ENCODE data around the gene FAM20A.
"Not testable (repeated sequence)": the region's sequence is repeated elsewhere in the genome, so short reads cannot be mapped to it uniquely, and the experiment has no call there.

The FAM20A gene

DNA sequence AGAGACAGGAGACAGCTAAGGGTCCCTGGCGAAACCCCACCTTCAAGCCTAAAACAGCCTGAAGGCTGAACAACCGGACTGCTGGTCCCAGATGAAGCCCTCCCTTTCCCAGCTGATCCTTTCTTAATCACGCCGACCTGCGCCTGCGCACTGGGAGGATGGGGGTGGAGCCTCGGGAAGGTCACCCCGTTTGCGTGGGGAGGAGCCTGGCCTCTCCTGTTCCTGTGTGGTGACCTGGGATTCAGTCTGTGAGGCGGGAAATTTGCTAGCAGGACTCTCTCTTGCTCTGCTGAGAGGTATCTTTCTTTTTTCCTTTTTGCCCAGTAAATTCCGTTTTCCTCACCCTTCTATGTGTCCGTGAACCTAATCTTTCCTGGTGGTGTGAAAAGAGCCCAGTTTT, 9.6 kb downstream of the FAM20A start:
- H2AFZ ChIP-seq (ENCODE audit: low read length, unreplicated experiment) = no peak overlapping the region
- no peaks in the 10 kb centered on the region for H3K4me1 ChIP-seq (ENCODE audit: control insufficient read depth, insufficient read depth, low read length, unreplicated experiment)
- H3K27me3 ChIP-seq (ENCODE audit: insufficient read depth, low read length) = no peaks in the 10 kb centered on the region
- no peak overlapping the region for H3K27ac ChIP-seq (ENCODE audit: low read depth, low read length)
- peak overlapping the region; percentile 63 for H3K4me3 ChIP-seq (ENCODE audit: low read depth, low read length)
- no peaks in the 10 kb centered on the region for H3K36me3 ChIP-seq (ENCODE audit: insufficient read depth, low read length)
- no peaks in the 10 kb centered on the region for H3K79me2 ChIP-seq (ENCODE audit: control insufficient read depth, insufficient read depth, low read length, unreplicated experiment)

- H2AFZ ChIP-seq (ENCODE audit: low read length, unreplicated experiment) = no peak overlapping the region
- no peaks in the 10 kb centered on the region for H3K36me3 ChIP-seq (ENCODE audit: insufficient read depth, low read length)
- no peak overlapping the region for H3K4me3 ChIP-seq (ENCODE audit: low read depth, low read length)
- no peak overlapping the region for H3K27ac ChIP-seq (ENCODE audit: low read depth, low read length)
- no peaks in the 10 kb centered on the region for H3K79me2 ChIP-seq (ENCODE audit: control insufficient read depth, insufficient read depth, low read length, unreplicated experiment)
- no peaks in the 10 kb centered on the region for H3K27me3 ChIP-seq (ENCODE audit: insufficient read depth, low read length)
- no peaks in the 10 kb centered on the region for H3K4me1 ChIP-seq (ENCODE audit: control insufficient read depth, insufficient read depth, low read length, unreplicated experiment)
Observed at GRCh38 chr17:68589086-68589485, 12.1 kb downstream of the FAM20A start.

- H3K79me2 ChIP-seq (ENCODE audit: control insufficient read depth, insufficient read depth, low read length, unreplicated experiment) = no peaks in the 10 kb centered on the region
- H2AFZ ChIP-seq (ENCODE audit: low read length, unreplicated experiment) = no peak overlapping the region
- no peaks in the 10 kb centered on the region for H3K27me3 ChIP-seq (ENCODE audit: insufficient read depth, low read length)
- H3K36me3 ChIP-seq (ENCODE audit: insufficient read depth, low read length) = no peaks in the 10 kb centered on the region
- no peak overlapping the region for H3K4me3 ChIP-seq (ENCODE audit: low read depth, low read length)
- no peak overlapping the region for H3K27ac ChIP-seq (ENCODE audit: low read depth, low read length)
- no peaks in the 10 kb centered on the region for H3K4me1 ChIP-seq (ENCODE audit: control insufficient read depth, insufficient read depth, low read length, unreplicated experiment)
Observed at GRCh38 chr17:68588362-68588761, 12.8 kb downstream of the FAM20A start.

DNA sequence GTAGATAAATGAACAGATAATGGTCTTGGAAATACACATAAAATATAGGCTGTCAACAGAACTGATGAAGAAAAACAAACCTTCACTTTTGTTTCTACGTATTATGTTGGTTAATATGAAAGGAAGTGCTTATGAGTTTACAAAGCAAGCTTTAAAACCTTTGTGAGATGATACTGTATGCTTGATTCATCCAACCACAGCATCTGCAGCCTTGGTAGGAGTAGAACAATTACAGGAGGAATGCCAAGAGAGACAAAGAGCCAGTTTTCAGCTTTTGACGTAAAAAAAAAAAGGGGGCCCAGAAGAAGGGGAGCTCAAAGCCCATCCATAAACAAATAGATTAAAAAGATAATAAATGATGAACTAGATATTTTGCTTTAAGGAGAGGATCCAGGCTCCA, 13.3 kb downstream of the FAM20A start:
- Histone ChIP-seq H3K36me3 (ENCODE audit: insufficient read depth, low read length) (no peaks in the 10 kb centered on the region), H3K4me1 (ENCODE audit: control insufficient read depth, insufficient read depth, low read length, unreplicated experiment) (no peaks in the 10 kb centered on the region), H3K27me3 (ENCODE audit: insufficient read depth, low read length) (no peaks in the 10 kb centered on the region), H2AFZ (ENCODE audit: low read length, unreplicated experiment) (no peak overlapping the region), H3K27ac (ENCODE audit: low read depth, low read length) (no peak overlapping the region), H3K79me2 (ENCODE audit: control insufficient read depth, insufficient read depth, low read length, unreplicated experiment) (no peaks in the 10 kb centered on the region), H3K4me3 (ENCODE audit: low read depth, low read length) (no peak overlapping the region)

DNA sequence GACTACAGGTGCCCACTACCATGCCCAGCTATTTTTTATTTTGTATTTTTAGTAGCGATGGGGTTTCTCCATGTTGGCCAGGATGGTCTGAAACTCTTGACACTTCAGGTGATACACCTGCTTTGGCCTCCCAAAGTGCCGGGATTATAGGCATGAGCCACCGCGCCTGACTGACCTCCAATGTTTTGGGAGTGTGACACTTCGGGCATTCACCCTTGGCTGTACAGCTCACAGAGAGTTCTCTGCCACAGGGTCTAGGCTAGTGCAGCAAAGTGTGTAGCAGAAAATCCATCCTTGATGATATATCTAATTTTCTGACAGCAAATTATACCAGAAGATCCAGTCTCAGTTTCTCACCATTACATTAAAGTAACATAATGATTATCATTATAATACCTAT, 14.1 kb downstream of the FAM20A start:
- no peaks in the 10 kb centered on the region for H3K36me3 ChIP-seq (ENCODE audit: insufficient read depth, low read length)
- no peaks in the 10 kb centered on the region for H3K27me3 ChIP-seq (ENCODE audit: insufficient read depth, low read length)
- no peaks in the 10 kb centered on the region for H3K79me2 ChIP-seq (ENCODE audit: control insufficient read depth, insufficient read depth, low read length, unreplicated experiment)
- no peak overlapping the region for H3K27ac ChIP-seq (ENCODE audit: low read depth, low read length)
- H3K4me1 ChIP-seq (ENCODE audit: control insufficient read depth, insufficient read depth, low read length, unreplicated experiment) = no peaks in the 10 kb centered on the region
- no peak overlapping the region for H2AFZ ChIP-seq (ENCODE audit: low read length, unreplicated experiment)
- no peak overlapping the region for H3K4me3 ChIP-seq (ENCODE audit: low read depth, low read length)

DNA sequence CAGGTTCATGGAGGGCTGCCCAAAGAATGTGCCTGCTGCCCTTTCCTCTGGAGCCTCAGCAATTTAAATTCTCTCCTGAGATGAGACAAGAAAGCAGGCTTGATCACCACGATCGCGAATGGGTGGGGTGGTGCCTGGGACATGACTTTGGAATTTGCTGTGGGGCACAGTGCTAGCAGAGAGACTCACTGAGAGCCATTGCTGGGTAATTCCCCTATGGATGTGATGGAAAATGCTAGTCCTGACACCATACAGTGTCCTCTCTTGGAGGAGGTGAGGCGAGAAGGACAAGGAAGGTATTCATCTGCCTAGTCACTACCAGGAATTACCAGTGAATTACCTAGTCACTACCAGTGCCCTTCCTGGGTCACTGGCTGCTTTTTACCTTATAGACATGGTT, 15.5 kb downstream of the FAM20A start:
- H3K27ac ChIP-seq (ENCODE audit: low read depth, low read length) = no peak overlapping the region
- no peaks in the 10 kb centered on the region for H3K36me3 ChIP-seq (ENCODE audit: insufficient read depth, low read length)
- no peak overlapping the region for H2AFZ ChIP-seq (ENCODE audit: low read length, unreplicated experiment)
- no peak overlapping the region for H3K4me3 ChIP-seq (ENCODE audit: low read depth, low read length)
- peaks cover 5% of the 10 kb centered on the region for H3K4me1 ChIP-seq (ENCODE audit: control insufficient read depth, insufficient read depth, low read length, unreplicated experiment)
- no peaks in the 10 kb centered on the region for H3K79me2 ChIP-seq (ENCODE audit: control insufficient read depth, insufficient read depth, low read length, unreplicated experiment)
- H3K27me3 ChIP-seq (ENCODE audit: insufficient read depth, low read length) = no peaks in the 10 kb centered on the region

GRCh38 chr17:68584581-68585303, 16.4 kb downstream of the FAM20A start:
- no peak overlapping the region for H3K27ac ChIP-seq (ENCODE audit: low read depth, low read length)

GRCh38 chr17:68582867-68583266, 18.3 kb downstream of the FAM20A start:
- not testable (repeated sequence) for H3K27ac ChIP-seq (ENCODE audit: low read depth, low read length); H3K79me2 ChIP-seq (ENCODE audit: control insufficient read depth, insufficient read depth, low read length, unreplicated experiment); H3K4me3 ChIP-seq (ENCODE audit: low read depth, low read length); H2AFZ ChIP-seq (ENCODE audit: low read length, unreplicated experiment); H3K27me3 ChIP-seq (ENCODE audit: insufficient read depth, low read length); H3K36me3 ChIP-seq (ENCODE audit: insufficient read depth, low read length)
- H3K4me1 ChIP-seq (ENCODE audit: control insufficient read depth, insufficient read depth, low read length, unreplicated experiment) = peaks cover 29% of the 10 kb centered on the region

More at GRCh38 chr17:68584581-68585303, 16.4 kb downstream of the FAM20A start:
- Histone ChIP-seq H3K79me2 (ENCODE audit: control insufficient read depth, insufficient read depth, low read length, unreplicated experiment) (no peaks in the 10 kb centered on the region), H3K4me1 (ENCODE audit: control insufficient read depth, insufficient read depth, low read length, unreplicated experiment) (peaks cover 13% of the 10 kb centered on the region), H2AFZ (ENCODE audit: low read length, unreplicated experiment) (no peak overlapping the region), H3K36me3 (ENCODE audit: insufficient read depth, low read length) (no peaks in the 10 kb centered on the region), H3K27me3 (ENCODE audit: insufficient read depth, low read length) (no peaks in the 10 kb centered on the region), H3K4me3 (ENCODE audit: low read depth, low read length) (no peak overlapping the region)

DNA sequence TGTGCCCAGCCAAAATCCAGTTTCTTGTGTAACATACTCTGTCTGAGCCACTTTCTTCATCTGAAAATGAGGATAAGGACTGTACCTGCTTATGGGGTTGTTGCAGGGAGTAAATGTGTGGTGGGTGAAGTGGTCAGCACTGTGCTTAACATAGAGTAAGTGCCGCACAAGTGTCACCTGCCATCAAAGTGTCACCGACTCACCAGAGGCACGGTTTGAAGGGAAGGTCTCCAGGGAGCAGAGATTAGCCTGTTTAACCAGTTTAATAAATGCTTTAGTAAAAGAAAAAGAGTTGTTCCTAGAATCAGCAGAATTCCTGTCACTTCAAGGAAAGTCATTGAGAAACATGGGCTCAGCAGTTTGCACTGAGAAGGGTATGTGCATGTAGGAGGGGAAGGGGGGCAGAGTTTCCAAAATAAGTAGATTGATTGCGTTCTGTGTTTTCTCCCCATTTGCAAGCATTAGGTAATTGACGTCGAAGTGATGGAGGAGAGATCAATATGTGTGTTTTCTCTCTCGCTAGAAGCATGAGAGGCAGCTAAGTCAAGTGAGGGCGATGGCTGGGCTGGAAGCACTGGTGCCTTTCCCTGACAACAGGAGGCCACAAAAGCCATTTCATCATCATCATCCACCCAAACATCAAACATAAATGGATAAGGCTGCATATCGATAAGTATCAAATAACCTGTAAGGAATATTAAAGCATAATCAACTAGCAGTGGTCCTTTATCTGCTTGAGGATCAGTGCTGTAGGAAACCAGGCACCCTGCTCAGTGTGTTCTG, 19.1 kb downstream of the FAM20A start:
- H3K27ac ChIP-seq (ENCODE audit: low read depth, low read length) = no peak overlapping the region
- H3K27me3 ChIP-seq (ENCODE audit: insufficient read depth, low read length) = no peaks in the 10 kb centered on the region
- H2AFZ ChIP-seq (ENCODE audit: low read length, unreplicated experiment) = no peak overlapping the region
- H3K79me2 ChIP-seq (ENCODE audit: control insufficient read depth, insufficient read depth, low read length, unreplicated experiment) = no peaks in the 10 kb centered on the region
- peaks cover 37% of the 10 kb centered on the region for H3K4me1 ChIP-seq (ENCODE audit: control insufficient read depth, insufficient read depth, low read length, unreplicated experiment)
- no peaks in the 10 kb centered on the region for H3K36me3 ChIP-seq (ENCODE audit: insufficient read depth, low read length)
- no peak overlapping the region for H3K4me3 ChIP-seq (ENCODE audit: low read depth, low read length)

GRCh38 chr17:68580236-68580770, 20.9 kb downstream of the FAM20A start:
- H3K4me1 ChIP-seq (ENCODE audit: control insufficient read depth, insufficient read depth, low read length, unreplicated experiment) = peaks cover 47% of the 10 kb centered on the region
- H3K27ac ChIP-seq (ENCODE audit: low read depth, low read length) = peak overlapping the region; percentile 74
- H3K27me3 ChIP-seq (ENCODE audit: insufficient read depth, low read length) = no peaks in the 10 kb centered on the region
- H2AFZ ChIP-seq (ENCODE audit: low read length, unreplicated experiment) = peak overlapping the region; percentile 43
- H3K4me3 ChIP-seq (ENCODE audit: low read depth, low read length) = peak overlapping the region; percentile 27; the same call in 1 of the 2 replicates
- H3K79me2 ChIP-seq (ENCODE audit: control insufficient read depth, insufficient read depth, low read length, unreplicated experiment) = no peaks in the 10 kb centered on the region
- no peaks in the 10 kb centered on the region for H3K36me3 ChIP-seq (ENCODE audit: insufficient read depth, low read length)
